GM12864 (cell line): ENCODE results near the gene AFF3.

Experiments
- DNase-seq: peaks from one replicate; pipeline ENCODE4 v3.0.0-alpha.2; 2011; ENCODE audit warnings: low read depth
- H3K4me3 ChIP-seq: 2 replicates; pipeline ENCODE4 v1.5.1; 2011; ENCODE audit warnings: mild to moderate bottlenecking, low read depth, low read length, control low read depth
- TF ChIP-seq, protein P1 (sequence below): IDR thresholded peaks from 2 replicates; pipeline ENCODE4 v1.5.1; 2011; ENCODE audit warnings: low read depth, mild to moderate bottlenecking, moderate library complexity, low read length, control low read depth, inconsistent platforms; ENCODE audit errors: missing control alignments

The AFF3 gene

DNA sequence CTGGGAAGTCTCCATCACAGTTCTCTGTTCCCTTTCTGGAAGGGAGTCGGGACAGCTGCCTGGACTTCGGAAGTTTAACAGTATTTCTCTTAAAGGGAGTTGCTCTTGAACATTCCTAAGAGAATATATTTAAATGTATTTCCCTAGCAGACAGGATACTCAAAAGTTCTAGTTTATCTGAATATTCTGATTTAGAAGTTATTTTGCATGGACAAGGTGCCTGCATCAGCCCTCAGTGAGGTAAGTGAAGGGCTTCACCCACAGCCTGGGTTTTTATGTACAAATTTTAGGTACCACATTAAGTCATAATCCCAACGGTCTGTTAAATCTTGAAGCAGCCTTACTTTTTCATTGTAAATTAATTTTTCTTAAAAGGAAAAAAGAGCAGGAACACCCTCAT, 587.5 kb downstream of the AFF3 start:
- TF ChIP-seq, protein P1, sequence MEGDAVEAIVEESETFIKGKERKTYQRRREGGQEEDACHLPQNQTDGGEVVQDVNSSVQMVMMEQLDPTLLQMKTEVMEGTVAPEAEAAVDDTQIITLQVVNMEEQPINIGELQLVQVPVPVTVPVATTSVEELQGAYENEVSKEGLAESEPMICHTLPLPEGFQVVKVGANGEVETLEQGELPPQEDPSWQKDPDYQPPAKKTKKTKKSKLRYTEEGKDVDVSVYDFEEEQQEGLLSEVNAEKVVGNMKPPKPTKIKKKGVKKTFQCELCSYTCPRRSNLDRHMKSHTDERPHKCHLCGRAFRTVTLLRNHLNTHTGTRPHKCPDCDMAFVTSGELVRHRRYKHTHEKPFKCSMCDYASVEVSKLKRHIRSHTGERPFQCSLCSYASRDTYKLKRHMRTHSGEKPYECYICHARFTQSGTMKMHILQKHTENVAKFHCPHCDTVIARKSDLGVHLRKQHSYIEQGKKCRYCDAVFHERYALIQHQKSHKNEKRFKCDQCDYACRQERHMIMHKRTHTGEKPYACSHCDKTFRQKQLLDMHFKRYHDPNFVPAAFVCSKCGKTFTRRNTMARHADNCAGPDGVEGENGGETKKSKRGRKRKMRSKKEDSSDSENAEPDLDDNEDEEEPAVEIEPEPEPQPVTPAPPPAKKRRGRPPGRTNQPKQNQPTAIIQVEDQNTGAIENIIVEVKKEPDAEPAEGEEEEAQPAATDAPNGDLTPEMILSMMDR = no peak
- no peak overlapping the region for H3K4me3 ChIP-seq
- DNase-seq = no peak

DNA sequence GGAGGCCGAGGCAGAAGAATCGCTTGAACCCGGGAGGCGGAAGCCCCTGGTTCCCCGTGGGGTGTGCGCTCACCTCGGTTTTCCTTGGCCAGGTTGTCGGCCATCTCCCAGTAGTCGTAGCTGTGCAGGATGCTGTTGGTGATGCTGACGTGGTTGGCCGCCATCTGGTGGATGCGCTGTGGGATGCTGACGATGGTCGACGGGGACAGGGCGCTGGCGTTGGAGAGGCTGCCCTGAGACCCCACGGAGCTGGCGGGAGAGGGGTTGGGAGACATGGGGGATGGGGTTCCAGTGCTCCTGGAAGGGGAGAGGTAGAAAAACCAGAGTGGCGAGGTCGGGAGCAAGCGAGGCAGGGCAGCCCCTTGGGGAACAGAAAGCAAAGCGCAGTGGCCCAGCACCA, 588.2 kb downstream of the AFF3 start:
- TF ChIP-seq, protein P1 = no peak
- no peak overlapping the region for H3K4me3 ChIP-seq
- DNase-seq = no peak

DNA sequence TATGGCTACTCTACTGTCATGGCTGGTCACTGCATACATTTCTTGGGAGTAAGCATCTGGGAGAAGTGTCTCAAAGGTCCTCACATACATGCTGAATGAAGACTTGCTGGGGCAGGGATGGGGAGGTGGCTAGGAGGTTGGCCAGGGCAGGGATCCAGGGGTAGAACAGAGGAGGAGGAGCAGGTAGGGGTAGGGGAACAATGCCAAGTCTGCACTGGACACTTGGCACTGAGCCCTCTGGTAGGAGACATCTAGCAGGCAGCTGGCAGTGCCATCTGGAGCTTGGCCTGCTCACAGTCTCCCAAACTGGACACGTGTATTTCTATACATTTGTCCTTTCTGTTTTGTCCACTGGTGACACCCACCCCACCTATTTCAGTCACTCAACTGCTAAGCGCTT, 589.9 kb downstream of the AFF3 start:
- no peak overlapping the region for H3K4me3 ChIP-seq
- no peak for DNase-seq
- TF ChIP-seq, protein P1 = no peak

DNA sequence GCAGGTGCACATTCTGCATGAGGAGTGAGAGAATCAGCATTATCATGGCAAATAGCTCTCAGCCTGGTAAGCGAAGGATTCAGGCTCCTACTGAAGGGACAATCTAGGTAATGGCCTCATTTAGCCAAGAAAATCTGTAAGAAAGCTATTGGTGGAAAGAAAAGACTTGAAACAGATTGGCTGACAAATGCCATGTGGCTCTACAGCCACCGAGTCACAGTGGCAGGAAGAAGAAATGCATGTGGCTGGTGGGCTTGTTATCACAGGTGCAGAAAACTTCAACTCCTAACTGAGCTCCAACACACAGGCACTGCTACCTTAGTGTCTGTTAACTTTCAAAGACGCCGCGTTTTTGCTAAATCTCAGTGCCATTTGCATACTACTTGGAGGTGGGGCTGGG, 592.0 kb downstream of the AFF3 start:
- no peak for DNase-seq
- H3K4me3 ChIP-seq = no peak overlapping the region
- TF ChIP-seq, protein P1 = no peak

DNA sequence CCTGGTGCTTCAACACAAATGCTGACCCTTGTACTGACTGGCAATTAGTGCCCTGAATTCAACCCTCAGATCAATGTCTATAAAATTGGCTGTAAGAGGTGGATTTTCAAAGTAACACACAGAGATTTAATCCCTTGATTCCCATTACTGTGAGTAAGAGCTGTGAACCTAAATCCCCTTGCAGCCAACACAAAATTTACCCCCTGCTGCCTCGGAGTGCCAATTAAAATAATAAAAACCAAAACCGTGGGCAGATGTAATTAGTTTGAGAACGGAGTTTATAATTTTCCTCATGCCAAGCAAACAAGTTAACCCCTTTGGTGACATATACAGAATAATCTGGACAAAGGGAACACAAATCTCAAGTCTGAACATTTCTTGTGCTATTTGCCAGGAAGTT, 596.8 kb downstream of the AFF3 start:
- H3K4me3 ChIP-seq = no peak overlapping the region
- TF ChIP-seq, protein P1 = no peak
- DNase-seq = no peak

DNA sequence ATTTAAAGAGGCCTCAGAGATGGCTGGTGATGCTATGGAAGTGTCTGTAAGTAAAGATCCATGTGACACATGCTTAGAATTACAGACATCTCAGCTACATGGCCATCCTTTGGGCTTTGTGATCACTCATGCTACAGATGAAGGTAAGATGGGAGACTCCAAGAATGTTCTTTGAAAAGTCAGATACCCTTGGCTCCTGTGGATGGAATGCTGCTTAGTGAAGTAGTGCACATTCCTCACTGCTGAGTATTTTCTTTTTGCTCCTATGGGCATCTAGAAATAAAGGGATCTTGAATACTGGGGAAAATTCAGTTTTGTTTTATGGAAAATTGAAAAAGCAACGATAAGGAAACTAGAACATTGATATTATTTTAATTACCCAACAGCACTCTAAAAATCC, 597.3 kb downstream of the AFF3 start:
- no peak for DNase-seq
- TF ChIP-seq, protein P1 = no peak
- no peak overlapping the region for H3K4me3 ChIP-seq

DNA sequence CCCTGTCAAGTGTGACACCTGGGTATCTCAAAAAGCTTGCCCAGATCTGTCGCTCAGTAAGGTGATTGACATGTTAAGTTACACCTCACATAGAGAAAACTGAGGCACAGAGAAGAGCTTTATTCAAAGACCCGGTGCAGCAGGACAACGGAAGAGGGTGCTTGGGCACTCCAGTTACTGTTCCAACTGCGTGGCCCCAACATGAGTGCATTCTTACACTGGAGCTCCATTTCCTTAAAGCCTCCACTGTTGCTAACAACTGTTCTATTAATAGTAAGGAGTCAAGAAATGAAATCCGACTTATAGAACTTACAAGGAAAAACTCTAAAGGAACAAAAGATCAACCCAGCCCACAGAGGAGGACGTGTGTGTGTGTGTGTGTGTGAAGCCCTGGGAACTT, 597.8 kb downstream of the AFF3 start:
- H3K4me3 ChIP-seq = no peak overlapping the region
- DNase-seq = no peak
- TF ChIP-seq, protein P1 = no peak
